T-helper 17 cell (primary cell): ENCODE data around the gene PHF24. TPM values are rescaled to one million over a fixed set of nuclear protein-coding genes. Genes with fewer than 3 reads are reported as not detected.

ENCODE experiments used
- ATAC-seq: fragments of 150-1000 bp; cut with Tn5 transposase; 2 replicates; pipeline ENCODE4 v1.10.0; 2021; ENCODE audit warnings: mild to moderate bottlenecking, moderate library complexity
- DNase-seq, 3 donors: peaks; one replicate each; pipeline versions ENCODE4 v3.0.0 to v3.0.0-alpha.2; 2020 to 2021
- H3K9me3 ChIP-seq: one replicate; pipeline ENCODE4 v1.7.0; 2013; ENCODE audit warnings: low read length, mild to moderate bottlenecking; ENCODE audit not compliant: control insufficient read depth, poor library complexity, severe bottlenecking
- H3K27ac Mint-ChIP-seq: one replicate; pipeline ENCODE4 v1.8.0; 2022; ENCODE audit warnings: mild to moderate bottlenecking, moderate library complexity, mixed read lengths
- H3K27me3 Mint-ChIP-seq: one replicate; pipeline ENCODE4 v1.8.0; 2022; ENCODE audit warnings: mixed read lengths
- H3K36me3 Mint-ChIP-seq: one replicate; pipeline ENCODE4 v1.8.0; 2022; ENCODE audit warnings: low read depth, mixed read lengths
- H3K4me1 Mint-ChIP-seq: one replicate; pipeline ENCODE4 v1.8.0; 2022; ENCODE audit warnings: mild to moderate bottlenecking, mixed read lengths
- H3K4me3 Mint-ChIP-seq: one replicate; pipeline ENCODE4 v1.8.0; 2022; ENCODE audit warnings: mild to moderate bottlenecking, moderate library complexity, mixed read lengths
- total RNA-seq, 4 donors: library from RNA in 2 of 4; stranded (reverse) in 2 of 4; gene quantifications; one replicate each; pipeline ENCODE4 v1.2.3 and lab custom pipeline; 2022 to 2026

PHF24 gene
- total RNA-seq, 2 donors from 2014 or later, result not detected

DNA sequence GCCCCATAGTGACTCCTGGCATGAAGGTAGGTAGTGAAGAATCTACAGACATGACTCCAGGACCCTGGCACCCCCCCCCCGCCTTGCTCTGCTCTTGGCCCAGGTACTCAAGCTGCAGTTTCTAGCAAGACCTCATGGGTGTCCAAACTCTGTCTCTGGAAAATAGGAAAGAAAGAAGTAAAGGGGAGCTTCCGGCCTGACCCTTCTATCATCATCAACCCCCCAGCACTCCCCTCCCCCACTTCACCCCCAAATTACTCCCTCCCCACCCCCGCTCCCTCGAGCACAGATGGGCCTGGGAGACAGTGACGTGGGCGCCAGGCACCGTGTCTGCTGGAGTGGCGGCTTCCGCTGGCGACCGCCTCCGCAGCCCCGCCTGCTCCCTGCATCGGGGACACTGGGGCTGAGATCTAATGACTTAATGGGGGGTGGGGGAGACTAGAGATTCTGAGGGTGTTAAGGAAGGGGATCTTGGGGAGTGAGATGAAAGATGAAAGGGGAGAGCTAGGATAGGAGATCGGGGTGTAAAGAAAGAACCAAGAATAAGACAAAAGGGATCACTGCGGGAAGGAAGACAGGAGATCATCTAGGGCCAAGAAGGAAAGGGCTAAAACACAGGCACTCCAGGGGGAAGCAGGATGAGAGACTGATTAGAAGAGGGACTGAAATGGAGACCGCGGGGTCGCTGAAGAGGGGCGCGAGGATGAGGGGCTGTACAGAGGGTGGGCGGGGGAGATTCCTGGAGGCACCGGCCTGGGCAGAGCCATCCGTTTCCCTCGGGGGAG lies 30.3 kb downstream of the PHF24 start:
- peak overlapping the region; percentile 90 for H3K27ac Mint-ChIP-seq
- peaks cover 4% of the 10 kb centered on the region for H3K36me3 Mint-ChIP-seq
- DNase-seq (peak; percentile 35 to 49 (median 46)), ATAC-seq (no peak)
- H3K9me3 ChIP-seq, result no peaks in the 10 kb centered on the region
- H3K27me3 Mint-ChIP-seq, result no peaks in the 10 kb centered on the region
- H3K4me3 Mint-ChIP-seq, result peak overlapping the region; percentile 99
- H3K4me1 Mint-ChIP-seq, result peaks cover 54% of the 10 kb centered on the region

DNA sequence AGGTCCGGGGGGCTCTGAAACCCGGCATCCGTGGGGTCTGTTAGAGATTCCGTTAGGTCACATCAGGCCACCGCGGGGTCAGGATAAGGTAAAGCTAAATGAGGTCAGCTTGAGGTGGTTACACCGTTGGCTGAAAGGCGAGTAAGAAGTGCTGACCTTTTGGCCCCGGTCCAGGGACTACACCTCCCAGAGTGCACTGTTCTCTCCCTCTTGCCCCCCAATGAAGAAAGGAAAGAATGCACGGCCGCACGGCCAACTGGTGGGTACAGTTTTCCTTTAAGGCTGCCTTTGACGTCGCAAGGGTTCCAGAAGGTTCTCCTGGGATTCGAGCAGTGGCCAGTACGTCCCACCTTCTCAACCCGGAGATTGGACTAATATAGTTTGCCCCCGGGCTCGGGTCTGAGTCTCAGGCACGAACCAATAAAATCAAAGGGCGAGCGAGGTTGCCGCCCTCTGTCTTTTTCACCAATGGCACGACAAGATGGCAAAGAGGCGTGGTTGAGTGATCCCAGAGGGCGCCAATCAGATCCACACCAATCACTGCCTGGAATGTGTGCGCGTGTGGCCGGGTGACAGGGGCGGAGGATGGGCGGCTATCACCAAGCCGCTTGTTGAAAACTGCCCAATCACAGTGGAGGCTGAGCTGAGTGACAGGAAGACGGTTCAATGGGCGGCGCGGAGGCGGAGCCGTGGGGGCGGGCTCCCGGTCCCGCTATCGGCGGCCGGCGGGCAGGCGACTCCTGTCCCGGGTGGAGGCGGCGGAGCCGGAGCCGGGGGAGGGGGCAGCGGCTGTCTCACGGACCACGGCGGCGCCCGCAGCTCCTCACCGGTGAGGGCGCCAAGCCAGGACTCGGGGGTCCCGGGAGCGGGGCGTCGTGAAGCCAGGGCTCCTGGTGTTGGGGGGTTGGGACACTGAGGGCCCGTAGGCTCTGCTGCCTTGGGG lies 31.2 kb downstream of the PHF24 start, which contains the start of gene DNAJB5:
Gene DNAJB5, plus strand, starts transcription at position 743 of the 943 bp plus-strand sequence. CDS start 886 bp downstream, outside the sequence.
- peak; percentile 95 for ATAC-seq
- Mint-ChIP-seq H3K4me1 (peaks cover 51% of the 10 kb centered on the region), H3K36me3 (peaks cover 4% of the 10 kb centered on the region)

DNA sequence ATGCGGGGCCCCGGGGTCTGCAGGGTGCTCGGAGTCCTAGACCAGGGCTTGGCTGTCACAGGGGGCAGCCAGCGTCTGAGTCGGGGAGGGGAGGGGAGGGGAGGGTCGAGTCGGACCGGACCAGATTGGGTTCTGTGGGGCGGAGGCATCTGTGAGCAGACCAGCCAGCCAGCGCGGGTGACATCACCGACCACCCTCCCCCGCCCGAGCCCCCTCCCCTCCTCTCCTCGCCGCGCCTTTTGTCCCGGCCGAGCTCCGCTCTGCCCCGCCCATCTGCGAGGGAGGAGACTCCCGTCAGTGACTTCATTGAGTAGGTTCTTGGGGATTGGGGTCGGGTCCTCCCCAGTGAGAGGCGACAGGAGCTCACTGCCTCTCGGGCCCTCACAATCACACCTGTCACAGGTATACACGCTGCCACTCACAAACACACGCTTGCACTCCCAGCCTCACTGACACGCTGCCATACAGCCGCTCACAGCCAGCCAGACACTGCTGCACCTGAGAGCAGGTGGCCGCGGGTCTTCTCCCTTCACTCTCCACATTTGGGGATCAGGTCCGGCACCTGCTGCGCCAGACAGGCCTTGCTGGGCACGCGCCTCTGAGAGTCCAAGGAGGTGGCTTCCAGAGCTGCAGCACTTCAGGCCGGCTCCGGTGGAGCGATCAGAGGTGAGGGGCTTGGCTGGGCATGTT lies 32.0 kb downstream of the PHF24 start:
- no peaks in the 10 kb centered on the region for H3K27me3 Mint-ChIP-seq
- ATAC-seq, result no peak
- H3K4me3 Mint-ChIP-seq, result peak overlapping the region; percentile 86
- H3K4me1 Mint-ChIP-seq, result peaks cover 48% of the 10 kb centered on the region
- H3K27ac Mint-ChIP-seq, result peak overlapping the region; percentile 90
- H3K36me3 Mint-ChIP-seq, result peaks cover 4% of the 10 kb centered on the region
- no peaks in the 10 kb centered on the region for H3K9me3 ChIP-seq
- peak in 2 of 3 donors; percentile 42 to 52 for DNase-seq

More for the DNA sequence above, 31.2 kb downstream of the PHF24 start, which contains the start of gene DNAJB5:
- Mint-ChIP-seq H3K27ac (peak within 1 kb of the TSS; percentile 90), H3K27me3 (no peaks in the 10 kb centered on the region), H3K4me3 (peak within 1 kb of the TSS; percentile 99)
- H3K9me3 ChIP-seq, result no peaks in the 10 kb centered on the region
- DNase-seq, result peak; percentile 92 to 97 (median 94)

DNA sequence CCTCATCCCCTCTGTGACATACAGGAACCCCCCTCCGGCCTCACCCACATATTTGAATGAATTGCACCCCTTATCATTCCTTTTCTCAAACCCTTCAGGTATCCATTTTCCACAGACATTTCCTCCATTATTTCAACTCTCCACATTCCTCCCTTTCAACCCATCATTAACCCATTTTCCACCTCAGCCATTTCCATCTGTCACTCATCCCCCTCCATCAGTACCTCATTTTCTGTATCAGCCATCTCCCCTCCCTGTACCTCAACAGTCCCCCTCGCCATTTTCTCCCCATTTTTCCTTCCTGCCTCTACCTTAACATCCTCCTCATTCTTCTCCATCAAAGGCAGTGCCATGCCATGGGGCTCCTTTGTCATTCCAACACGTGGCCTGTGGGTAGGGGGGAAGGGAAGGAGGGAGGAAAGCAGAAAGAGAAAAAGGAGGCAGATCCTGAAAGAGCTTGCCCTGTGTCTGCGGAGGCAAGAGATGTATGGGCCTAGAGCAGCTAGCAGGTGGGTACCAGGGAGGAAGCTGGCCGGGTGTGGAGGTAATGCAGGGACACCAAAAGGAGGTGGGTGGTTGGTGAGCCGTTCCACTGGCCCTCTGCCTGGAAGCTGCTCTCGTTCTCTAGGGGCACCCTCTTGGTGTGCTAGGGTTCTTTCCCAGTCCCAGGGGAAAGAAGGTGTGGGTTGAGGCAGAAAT lies 33.0 kb downstream of the PHF24 start:
- H3K27me3 Mint-ChIP-seq, result no peaks in the 10 kb centered on the region
- H3K36me3 Mint-ChIP-seq, result peaks cover 6% of the 10 kb centered on the region
- no peaks in the 10 kb centered on the region for H3K9me3 ChIP-seq
- ATAC-seq, result no peak
- DNase-seq, result no peak
- peak overlapping the region; percentile 86 for H3K4me3 Mint-ChIP-seq
- peaks cover 40% of the 10 kb centered on the region for H3K4me1 Mint-ChIP-seq
- peak overlapping the region; percentile 82 for H3K27ac Mint-ChIP-seq

DNA sequence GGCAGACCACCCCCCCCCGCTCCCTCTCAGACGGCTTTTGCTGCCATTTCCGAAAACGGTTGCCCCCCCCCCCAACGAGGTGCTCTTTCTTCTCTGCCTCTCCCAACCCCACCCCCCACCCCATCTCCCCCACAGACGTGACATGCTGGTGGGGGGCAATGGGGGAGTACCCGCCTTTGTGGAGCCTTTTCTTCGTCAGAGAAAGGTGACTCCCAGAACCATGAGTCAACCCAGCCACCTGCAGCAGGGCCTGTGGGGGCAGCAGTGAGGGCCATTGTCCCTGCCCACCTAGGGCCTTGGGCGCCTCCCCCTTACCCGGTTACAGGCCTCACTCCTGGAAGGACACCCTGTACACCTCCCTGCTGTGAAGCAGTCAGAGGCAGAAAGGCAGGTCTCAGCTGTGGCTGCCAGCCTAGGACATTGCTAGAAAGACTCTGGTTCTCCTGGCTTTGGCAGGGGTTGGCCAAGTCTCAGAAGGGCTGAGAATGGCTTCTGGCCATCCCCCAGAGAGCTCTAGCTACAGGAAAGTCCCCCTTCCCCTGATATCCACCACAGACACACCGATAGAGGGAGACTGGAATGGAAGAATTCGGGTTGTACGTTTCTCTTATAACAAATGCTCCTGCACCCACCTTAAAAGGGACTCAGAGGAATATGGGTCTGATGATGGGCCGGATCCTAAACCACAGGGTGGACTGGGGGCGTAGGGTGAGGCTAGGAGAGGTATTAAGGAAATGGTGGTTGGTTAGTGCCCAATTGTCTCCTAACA lies 33.7 kb downstream of the PHF24 start:
- DNase-seq, result no peak
- no peaks in the 10 kb centered on the region for H3K9me3 ChIP-seq
- peaks cover 6% of the 10 kb centered on the region for H3K36me3 Mint-ChIP-seq
- H3K4me1 Mint-ChIP-seq, result peaks cover 35% of the 10 kb centered on the region
- no peak for ATAC-seq
- no peak overlapping the region for H3K4me3 Mint-ChIP-seq
- H3K27me3 Mint-ChIP-seq, result no peaks in the 10 kb centered on the region
- H3K27ac Mint-ChIP-seq, result no peak overlapping the region

DNA sequence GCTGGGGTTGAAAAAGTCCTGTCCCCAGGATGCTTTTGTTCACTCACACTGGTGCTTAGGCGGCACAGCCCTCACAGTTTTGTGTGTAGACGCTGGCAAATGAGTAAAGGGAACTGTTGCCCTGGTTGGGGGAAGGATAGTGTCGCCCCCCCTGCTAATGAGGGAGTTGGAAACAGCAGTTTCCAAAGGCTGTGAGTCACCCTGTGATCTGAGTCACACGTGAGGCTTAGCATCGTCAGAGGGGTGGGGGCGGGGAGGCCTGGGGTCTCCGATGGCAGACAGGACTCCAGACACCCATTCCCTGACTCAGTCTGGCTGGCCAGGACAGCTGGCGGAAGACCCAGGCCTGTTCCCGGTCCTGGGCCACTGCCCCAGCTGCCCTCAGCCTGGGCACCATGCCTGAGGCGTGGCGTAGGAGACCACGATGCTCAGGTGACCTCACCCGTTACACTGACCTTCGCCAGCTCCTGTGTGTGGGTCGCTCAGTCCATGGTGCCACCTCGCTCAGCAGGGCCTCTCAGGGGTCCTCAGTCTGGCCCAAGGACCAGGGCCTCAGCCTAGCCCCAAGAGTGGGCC lies 34.4 kb downstream of the PHF24 start:
- H3K27ac Mint-ChIP-seq, result no peak overlapping the region
- ATAC-seq, result no peak
- H3K4me1 Mint-ChIP-seq, result peaks cover 28% of the 10 kb centered on the region
- H3K27me3 Mint-ChIP-seq, result no peaks in the 10 kb centered on the region
- peaks cover 10% of the 10 kb centered on the region for H3K36me3 Mint-ChIP-seq
- no peak for DNase-seq
- no peak overlapping the region for H3K4me3 Mint-ChIP-seq
- no peaks in the 10 kb centered on the region for H3K9me3 ChIP-seq

DNA sequence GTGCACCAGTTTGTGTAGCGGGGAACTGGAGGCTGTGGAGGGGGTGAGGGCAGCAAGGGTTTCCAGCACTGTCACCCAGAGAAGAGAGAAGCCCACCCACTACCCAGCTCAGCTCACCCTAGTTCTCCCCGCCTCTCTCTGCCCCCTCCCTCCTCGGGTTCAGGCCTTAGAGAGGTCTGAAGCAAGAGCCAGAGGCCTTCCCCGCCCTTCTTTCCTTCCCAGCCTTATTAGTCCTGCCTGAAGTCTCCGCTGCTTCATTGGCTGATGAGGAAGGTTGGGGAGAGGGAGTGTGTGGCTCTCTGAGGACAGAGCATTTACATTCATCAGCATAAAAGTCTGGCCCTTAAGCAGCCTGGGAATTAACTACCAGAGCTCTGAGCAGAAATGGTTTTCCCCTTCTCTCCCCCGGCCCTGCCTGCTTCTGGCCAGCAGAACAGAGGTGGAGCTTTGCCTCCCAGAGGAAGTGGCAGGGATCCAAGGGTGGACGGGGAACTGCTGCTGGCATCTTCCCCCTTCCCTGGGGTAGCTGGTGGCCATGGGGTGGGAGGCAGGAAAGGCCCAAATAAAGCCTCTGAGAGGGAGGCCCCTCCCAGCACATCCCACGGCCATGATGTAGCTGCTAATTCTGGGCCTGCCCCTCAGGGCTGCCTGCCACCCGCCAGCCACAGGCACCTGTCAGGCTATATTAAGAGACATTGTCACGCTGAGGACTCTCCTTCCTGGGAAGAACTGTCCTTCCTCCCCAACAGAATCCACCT lies 35.6 kb downstream of the PHF24 start:
- Mint-ChIP-seq H3K4me1 (peaks cover 18% of the 10 kb centered on the region), H3K4me3 (no peak overlapping the region), H3K36me3 (peaks cover 10% of the 10 kb centered on the region), H3K27me3 (no peaks in the 10 kb centered on the region), H3K27ac (no peak overlapping the region)
- DNase-seq, result no peak
- H3K9me3 ChIP-seq, result no peaks in the 10 kb centered on the region
- ATAC-seq, result no peak

DNA sequence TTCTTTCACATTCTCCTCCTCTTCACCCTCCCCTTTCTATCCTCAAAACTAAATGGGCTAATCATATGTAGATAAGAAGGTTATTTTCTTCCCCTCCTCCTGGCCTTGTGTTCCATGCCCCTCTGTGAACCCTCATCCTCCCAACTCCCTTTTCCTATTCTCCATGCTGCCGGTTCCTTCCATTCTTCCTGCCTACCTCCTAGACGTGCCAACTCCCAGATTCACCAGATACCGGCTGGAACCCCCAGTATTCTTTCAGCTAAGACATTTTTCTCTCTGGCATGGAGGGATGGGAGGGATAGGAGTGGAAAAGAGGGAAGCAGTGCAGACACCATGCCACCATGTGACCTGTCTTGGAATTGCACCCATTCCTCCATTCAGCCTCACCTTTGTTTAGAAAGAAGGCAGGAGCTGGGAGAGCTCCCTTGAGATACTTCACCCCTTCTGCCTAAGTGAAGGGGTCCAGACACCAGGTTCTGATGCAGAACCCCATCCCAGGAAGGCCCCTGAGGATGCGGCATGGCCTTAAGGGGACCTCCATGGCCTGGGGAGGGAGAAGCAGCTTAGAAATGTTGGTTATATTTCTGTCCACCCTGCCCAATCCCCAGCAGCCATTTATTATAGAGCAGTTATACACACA lies 36.3 kb downstream of the PHF24 start:
- H3K4me1 Mint-ChIP-seq, result peaks cover 15% of the 10 kb centered on the region
- H3K27ac Mint-ChIP-seq, result no peak overlapping the region
- H3K4me3 Mint-ChIP-seq, result no peak overlapping the region
- no peaks in the 10 kb centered on the region for H3K9me3 ChIP-seq
- H3K27me3 Mint-ChIP-seq, result no peaks in the 10 kb centered on the region
- no peak for DNase-seq
- H3K36me3 Mint-ChIP-seq, result peaks cover 9% of the 10 kb centered on the region
- no peak for ATAC-seq

DNA sequence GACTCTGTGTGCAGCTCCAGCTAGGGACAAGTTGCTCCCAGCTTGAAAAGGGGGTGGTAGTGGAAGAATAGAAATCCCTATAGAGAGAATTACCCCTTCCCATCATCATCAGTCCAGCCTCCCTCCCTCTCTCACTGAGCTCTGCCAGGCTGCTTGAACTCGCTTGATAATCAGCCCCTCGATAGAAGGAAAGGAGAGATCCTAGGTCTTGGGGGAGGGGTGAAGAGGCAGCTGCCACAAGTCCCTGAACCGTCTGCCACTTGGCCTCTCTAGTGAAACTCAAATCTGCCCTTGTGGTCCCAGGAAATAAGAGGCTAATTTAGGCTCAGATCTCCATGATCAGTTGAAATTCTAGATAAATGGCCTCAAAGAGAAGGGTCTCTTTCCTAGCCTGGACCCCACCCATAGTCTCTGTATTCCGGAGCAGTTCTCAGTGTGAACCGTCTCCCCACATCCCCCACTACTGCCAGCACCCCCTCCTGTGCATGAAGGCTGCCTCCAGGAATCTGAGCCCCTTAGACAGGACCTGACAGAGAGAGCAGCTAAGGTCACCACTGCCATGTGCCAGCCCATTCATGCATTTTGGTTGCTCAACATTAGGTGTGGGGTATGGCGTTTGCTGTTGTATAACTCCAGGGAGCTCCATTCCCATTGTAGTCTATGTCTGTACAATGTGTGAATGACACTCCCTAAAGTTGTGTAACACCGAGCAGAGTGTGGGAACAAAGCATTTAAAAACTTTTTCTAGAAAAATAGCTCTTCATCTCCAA lies 37.0 kb downstream of the PHF24 start:
- H3K9me3 ChIP-seq, result no peaks in the 10 kb centered on the region
- H3K27ac Mint-ChIP-seq, result peak overlapping the region; percentile 77
- peaks cover 8% of the 10 kb centered on the region for H3K36me3 Mint-ChIP-seq
- H3K4me1 Mint-ChIP-seq, result peaks cover 13% of the 10 kb centered on the region
- no peak for DNase-seq
- ATAC-seq, result no peak
- no peak overlapping the region for H3K4me3 Mint-ChIP-seq
- H3K27me3 Mint-ChIP-seq, result no peaks in the 10 kb centered on the region

DNA sequence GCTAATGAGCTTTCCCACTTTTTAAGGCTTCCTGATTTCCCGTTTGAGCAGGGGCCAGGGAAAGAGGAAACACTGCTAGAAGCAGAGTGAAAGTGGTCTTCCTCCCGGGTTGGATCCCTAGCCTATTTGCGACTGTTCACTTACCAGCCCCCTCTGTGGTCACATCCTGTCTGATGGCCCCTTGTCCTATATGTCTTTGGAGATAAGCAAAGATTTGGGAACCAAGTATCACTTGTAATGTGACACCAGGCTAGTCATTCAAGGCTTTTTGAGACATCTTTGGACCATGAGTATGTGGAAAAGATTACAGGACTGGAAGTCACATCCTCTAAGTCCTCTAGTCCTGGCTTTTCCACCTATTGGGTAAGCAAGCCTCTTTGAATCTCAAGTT lies 37.6 kb downstream of the PHF24 start:
- no peaks in the 10 kb centered on the region for H3K9me3 ChIP-seq
- H3K4me3 Mint-ChIP-seq, result no peak overlapping the region
- peak overlapping the region; percentile 77 for H3K27ac Mint-ChIP-seq
- peaks cover 10% of the 10 kb centered on the region for H3K4me1 Mint-ChIP-seq
- ATAC-seq (no peak), DNase-seq (no peak)
- peaks cover 8% of the 10 kb centered on the region for H3K36me3 Mint-ChIP-seq
- no peaks in the 10 kb centered on the region for H3K27me3 Mint-ChIP-seq
